Osteocyte (in vitro differentiated cells): ENCODE data around the gene THBS4. TPM values are rescaled to one million over a fixed set of nuclear protein-coding genes. Genes with fewer than 3 reads are reported as not detected.

ENCODE experiments used
- DNase-seq: peaks from one replicate; pipeline ENCODE4 v3.0.0; 2021; ENCODE audit warnings: mixed read lengths; ENCODE audit not compliant: unreplicated experiment; ENCODE audit errors: extremely low spot score
- H3K27ac Mint-ChIP-seq: one replicate; pipeline ENCODE4 v1.8.0; 2021; ENCODE audit warnings: mild to moderate bottlenecking, mixed read lengths; ENCODE audit not compliant: unreplicated experiment
- H3K27me3 Mint-ChIP-seq: one replicate; pipeline ENCODE4 v1.8.0; 2021; ENCODE audit warnings: mixed read lengths; ENCODE audit not compliant: unreplicated experiment
- H3K36me3 Mint-ChIP-seq: one replicate; pipeline ENCODE4 v1.8.0; 2021; ENCODE audit warnings: mixed read lengths; ENCODE audit not compliant: unreplicated experiment
- H3K4me1 Mint-ChIP-seq: one replicate; pipeline ENCODE4 v1.8.0; 2021; ENCODE audit warnings: mixed read lengths; ENCODE audit not compliant: unreplicated experiment
- H3K4me3 Mint-ChIP-seq: one replicate; pipeline ENCODE4 v1.8.0; 2021; ENCODE audit warnings: mild to moderate bottlenecking, moderate library complexity, mixed read lengths; ENCODE audit not compliant: unreplicated experiment
- H3K9me3 Mint-ChIP-seq: one replicate; pipeline ENCODE4 v1.8.0; 2021; ENCODE audit warnings: mixed read lengths; ENCODE audit not compliant: unreplicated experiment
- CTCF ChIP-seq: fragments of 200-600 bp; sonication (generic); IDR thresholded peaks from 2 replicates; pipeline ENCODE4 v1.5.0; 2021; ENCODE audit warnings: antibody characterized with exemption, mild to moderate bottlenecking, moderate library complexity
- total RNA-seq: library from RNA; stranded (reverse); gene quantifications from 2 replicates; pipeline ENCODE4 v1.2.1, GENCODE V29; 2021

Gene THBS4
- total RNA-seq, 1 donor from 2014 or later: 1.4 TPM

DNA sequence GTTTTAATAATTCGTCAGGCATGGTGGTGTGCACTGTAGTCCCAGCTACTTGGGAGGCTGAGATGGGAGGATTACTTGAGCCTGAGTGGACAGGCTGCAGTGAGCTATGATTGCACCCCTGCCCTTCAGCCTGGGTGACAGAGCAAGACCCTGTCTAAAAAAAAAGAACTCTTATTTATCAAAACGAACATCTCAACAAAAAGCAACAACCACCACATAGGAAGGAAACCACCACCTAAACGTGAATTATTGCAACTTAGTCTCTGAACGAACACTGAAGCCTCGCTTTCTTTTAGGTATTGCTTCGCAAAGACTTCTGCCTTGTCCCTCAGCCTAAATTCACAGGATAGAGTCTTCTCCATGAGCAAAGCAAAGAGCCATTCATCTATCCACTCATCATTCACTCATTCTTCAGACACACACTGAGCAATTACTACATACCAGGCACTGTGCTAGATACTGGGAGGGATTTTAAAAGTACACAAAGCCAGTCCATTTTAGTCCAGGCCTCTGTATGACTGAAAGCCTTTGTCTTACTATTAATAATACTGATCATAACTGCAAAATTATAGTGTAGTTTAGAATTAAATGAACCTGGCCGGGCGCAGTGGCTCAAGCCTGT lies 57.4 kb downstream of the THBS4 start:
- Mint-ChIP-seq H3K4me1 (peaks cover 11% of the 10 kb centered on the region), H3K27me3 (peaks cover 13% of the 10 kb centered on the region), H3K9me3 (no peaks in the 10 kb centered on the region), H3K27ac (no peak overlapping the region), H3K4me3 (no peak overlapping the region), H3K36me3 (no peaks in the 10 kb centered on the region)
- TF ChIP-seq CTCF: no peak
- DNase-seq: no peak

GRCh38 chr5:80093796-80094195 lies 58.6 kb downstream of the THBS4 start:
- peaks cover 11% of the 10 kb centered on the region for H3K4me1 Mint-ChIP-seq
- H3K4me3 Mint-ChIP-seq: no peak overlapping the region
- DNase-seq: no peak

DNA sequence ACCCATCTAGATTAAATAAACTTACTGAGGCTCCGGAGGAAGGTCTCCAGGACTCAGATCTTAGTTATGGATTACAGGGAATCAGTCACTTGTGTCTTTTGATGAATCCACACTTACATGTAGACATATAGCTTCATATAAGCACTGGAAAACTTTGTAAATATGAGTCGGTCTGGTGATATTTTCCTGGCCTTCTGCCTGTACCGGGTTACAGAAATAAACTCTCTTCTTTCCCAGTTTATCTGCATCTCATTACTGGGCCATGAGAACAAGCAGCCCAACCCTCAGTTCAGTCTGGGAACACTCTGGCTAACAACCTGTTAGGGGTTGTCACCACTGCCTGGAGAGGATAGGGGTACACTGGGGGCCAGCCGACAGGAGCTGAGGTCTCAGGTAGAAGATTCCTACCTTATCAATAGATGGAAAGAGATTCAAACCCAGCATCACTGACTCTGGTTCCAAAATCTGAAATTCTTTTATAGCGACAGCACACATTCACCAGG lies 59.1 kb downstream of the THBS4 start:
- Mint-ChIP-seq H3K9me3 (no peaks in the 10 kb centered on the region), H3K4me3 (no peak overlapping the region), H3K27me3 (peaks cover 7% of the 10 kb centered on the region), H3K27ac (no peak overlapping the region), H3K36me3 (no peaks in the 10 kb centered on the region), H3K4me1 (peaks cover 11% of the 10 kb centered on the region)
- no peak for DNase-seq
- no peak for TF ChIP-seq CTCF

More at GRCh38 chr5:80093796-80094195, 58.6 kb downstream of the THBS4 start:
- no peaks in the 10 kb centered on the region for H3K36me3 Mint-ChIP-seq
- peaks cover 10% of the 10 kb centered on the region for H3K27me3 Mint-ChIP-seq
- no peak for TF ChIP-seq CTCF
- no peaks in the 10 kb centered on the region for H3K9me3 Mint-ChIP-seq
- H3K27ac Mint-ChIP-seq: no peak overlapping the region

GRCh38 chr5:80097451-80097850 lies 62.3 kb downstream of the THBS4 start:
- Mint-ChIP-seq H3K4me3 (no peak overlapping the region), H3K4me1 (peaks cover 7% of the 10 kb centered on the region), H3K9me3 (no peaks in the 10 kb centered on the region), H3K27me3 (no peaks in the 10 kb centered on the region), H3K27ac (no peak overlapping the region), H3K36me3 (no peaks in the 10 kb centered on the region)
- no peak for DNase-seq
- no peak for TF ChIP-seq CTCF

DNA sequence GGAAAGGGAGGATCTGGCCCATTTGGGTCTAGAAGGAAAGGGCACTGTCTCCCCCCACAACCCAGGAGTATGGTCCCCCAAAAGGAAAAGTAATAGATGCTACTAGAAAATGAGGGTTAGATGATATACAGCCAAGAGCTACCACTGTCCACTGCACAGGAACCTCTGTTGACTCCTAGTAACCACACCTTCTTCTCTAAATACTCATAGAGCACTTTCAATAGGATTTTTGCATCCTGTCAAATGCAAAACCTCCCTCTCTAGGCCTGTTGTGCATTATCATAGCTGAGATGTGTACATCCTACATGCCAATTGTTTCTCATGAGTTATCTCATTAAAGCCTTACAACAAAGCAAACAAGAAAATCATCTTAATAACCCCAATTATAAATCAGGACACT lies 66.8 kb downstream of the THBS4 start:
- Mint-ChIP-seq H3K27ac (no peak overlapping the region), H3K36me3 (no peaks in the 10 kb centered on the region), H3K27me3 (no peaks in the 10 kb centered on the region), H3K4me3 (no peak overlapping the region), H3K9me3 (no peaks in the 10 kb centered on the region), H3K4me1 (no peaks in the 10 kb centered on the region)
- no peak for TF ChIP-seq CTCF
- no peak for DNase-seq
